HCT116 (cell line): ENCODE measurements around the gene P4HA1.

ENCODE experiments used
- TF ChIP-seq, protein P1 (sequence below), 3 experiments: fragments of 200-600 bp in 1 of 3; sonication (generic) in 1 of 3; IDR thresholded peaks in 2 of 3; conservative IDR thresholded peaks in 1 of 3; 2 replicates each; pipeline ENCODE4 v1.5.1; 2012 to 2017; ENCODE audit warnings: low read depth in 2 of 3, low read length in 2 of 3, antibody characterized with exemption in 1 of 3, borderline replicate concordance in 1 of 3, control low read depth in 1 of 3, mild to moderate bottlenecking in 1 of 3, mixed read lengths in 1 of 3, mixed run types in 1 of 3, moderate library complexity in 1 of 3; ENCODE audit not compliant: insufficient read depth in 1 of 3
- TF ChIP-seq, protein P2 (sequence below): IDR thresholded peaks from 2 replicates; pipeline ENCODE4 v1.6.1; 2012; ENCODE audit warnings: low read depth

GRCh38 chr10:73119952-73120351 is 23.3 kb upstream of the P4HA1 start:
- TF ChIP-seq, protein P1, sequence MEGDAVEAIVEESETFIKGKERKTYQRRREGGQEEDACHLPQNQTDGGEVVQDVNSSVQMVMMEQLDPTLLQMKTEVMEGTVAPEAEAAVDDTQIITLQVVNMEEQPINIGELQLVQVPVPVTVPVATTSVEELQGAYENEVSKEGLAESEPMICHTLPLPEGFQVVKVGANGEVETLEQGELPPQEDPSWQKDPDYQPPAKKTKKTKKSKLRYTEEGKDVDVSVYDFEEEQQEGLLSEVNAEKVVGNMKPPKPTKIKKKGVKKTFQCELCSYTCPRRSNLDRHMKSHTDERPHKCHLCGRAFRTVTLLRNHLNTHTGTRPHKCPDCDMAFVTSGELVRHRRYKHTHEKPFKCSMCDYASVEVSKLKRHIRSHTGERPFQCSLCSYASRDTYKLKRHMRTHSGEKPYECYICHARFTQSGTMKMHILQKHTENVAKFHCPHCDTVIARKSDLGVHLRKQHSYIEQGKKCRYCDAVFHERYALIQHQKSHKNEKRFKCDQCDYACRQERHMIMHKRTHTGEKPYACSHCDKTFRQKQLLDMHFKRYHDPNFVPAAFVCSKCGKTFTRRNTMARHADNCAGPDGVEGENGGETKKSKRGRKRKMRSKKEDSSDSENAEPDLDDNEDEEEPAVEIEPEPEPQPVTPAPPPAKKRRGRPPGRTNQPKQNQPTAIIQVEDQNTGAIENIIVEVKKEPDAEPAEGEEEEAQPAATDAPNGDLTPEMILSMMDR (IDR thresholded peaks at IDR 0.05 in 2 of 3, conservative IDR thresholded peaks at IDR 0.05 in 1 of 3; ENCODE audit: borderline replicate concordance in 1 of 3, insufficient read depth in 1 of 3, low read depth in 2 of 3, low read length in 2 of 3) = no peak
- TF ChIP-seq, protein P2, sequence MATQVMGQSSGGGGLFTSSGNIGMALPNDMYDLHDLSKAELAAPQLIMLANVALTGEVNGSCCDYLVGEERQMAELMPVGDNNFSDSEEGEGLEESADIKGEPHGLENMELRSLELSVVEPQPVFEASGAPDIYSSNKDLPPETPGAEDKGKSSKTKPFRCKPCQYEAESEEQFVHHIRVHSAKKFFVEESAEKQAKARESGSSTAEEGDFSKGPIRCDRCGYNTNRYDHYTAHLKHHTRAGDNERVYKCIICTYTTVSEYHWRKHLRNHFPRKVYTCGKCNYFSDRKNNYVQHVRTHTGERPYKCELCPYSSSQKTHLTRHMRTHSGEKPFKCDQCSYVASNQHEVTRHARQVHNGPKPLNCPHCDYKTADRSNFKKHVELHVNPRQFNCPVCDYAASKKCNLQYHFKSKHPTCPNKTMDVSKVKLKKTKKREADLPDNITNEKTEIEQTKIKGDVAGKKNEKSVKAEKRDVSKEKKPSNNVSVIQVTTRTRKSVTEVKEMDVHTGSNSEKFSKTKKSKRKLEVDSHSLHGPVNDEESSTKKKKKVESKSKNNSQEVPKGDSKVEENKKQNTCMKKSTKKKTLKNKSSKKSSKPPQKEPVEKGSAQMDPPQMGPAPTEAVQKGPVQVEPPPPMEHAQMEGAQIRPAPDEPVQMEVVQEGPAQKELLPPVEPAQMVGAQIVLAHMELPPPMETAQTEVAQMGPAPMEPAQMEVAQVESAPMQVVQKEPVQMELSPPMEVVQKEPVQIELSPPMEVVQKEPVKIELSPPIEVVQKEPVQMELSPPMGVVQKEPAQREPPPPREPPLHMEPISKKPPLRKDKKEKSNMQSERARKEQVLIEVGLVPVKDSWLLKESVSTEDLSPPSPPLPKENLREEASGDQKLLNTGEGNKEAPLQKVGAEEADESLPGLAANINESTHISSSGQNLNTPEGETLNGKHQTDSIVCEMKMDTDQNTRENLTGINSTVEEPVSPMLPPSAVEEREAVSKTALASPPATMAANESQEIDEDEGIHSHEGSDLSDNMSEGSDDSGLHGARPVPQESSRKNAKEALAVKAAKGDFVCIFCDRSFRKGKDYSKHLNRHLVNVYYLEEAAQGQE = no peak
